ENCODE measurements around the gene ANKHD1. TPM values are rescaled to one million over a fixed set of nuclear protein-coding genes. Genes with fewer than 3 reads are reported as not detected.

The ANKHD1 gene
- total RNA-seq, 4 donors from 2014 or later, result 113 to 212 (median 164) TPM

DNA sequence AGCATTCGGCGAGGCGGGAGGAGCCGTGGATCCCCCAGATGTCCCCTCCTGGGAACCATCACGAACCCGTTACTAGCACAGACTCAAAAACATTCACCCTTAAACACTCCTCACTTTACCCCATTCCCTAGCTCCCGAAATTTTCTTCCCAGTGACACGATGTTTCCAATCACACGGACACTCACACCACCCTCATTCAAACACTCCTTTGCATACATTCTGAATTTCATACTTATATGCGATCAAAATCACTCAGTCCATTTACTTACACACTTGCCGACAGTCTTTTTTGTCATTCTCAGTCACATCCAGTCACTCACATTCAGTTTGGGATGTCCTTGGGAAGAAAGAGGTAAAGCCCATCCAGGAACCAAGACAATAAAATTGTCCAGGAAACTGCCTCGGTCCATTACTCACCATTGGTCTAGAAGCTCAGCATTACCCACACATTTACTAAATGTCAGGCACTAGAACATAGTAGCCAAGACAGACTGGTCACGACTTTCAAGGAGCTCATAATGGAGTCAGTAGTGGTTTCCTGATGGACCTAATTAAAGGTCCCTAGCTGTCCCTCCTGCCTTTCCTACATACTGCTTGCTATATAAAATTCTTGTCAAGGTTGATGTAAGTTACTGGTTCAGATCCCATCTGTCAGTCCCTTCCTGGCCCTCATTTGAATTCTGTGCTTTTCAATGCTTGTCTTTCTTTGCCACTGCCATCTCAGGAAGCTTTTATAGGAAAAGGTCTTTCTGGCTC lies 163.6 kb downstream of the ANKHD1 start:
- Histone ChIP-seq H3K9me3 (no peaks in the 10 kb centered on the region), H3K27me3 (no peaks in the 10 kb centered on the region), H3K36me3 (peaks cover 0 to 10% (median 0%) of the 10 kb centered on the region in 4 donors), H3K4me3 (peak overlapping the region; percentile 48 to 63 (median 54)), H3K27ac (peak overlapping the region; percentile 92 to 94 (median 93)), H3K4me1 (peaks cover 20 to 46% (median 25%) of the 10 kb centered on the region in 4 donors)
- no peak for DNase-seq
- no peak for TF ChIP-seq CTCF (IDR thresholded peaks at IDR 0.05)
- no peak for TF ChIP-seq EP300 (IDR thresholded peaks at IDR 0.05; ENCODE audit: low read depth)
- no peak for TF ChIP-seq POLR2AphosphoS5 (IDR thresholded peaks at IDR 0.05)
- no peak for TF ChIP-seq POLR2A (IDR thresholded peaks at IDR 0.05)
- in situ Hi-C loops (cut with MboI; ENCODE audit: low pct_ligation_motif_present in 1 of 4, low pct_unique_long_range_greater_than_20kb in 1 of 4, low sequenced_read_pairs in 3 of 4), result loop anchor here in 3 of 4 donors (10.0 to 25.0 kb wide), 3 partner anchors 70 to 140 kb away; partner anchors contain the start of genes CD14 (in 2 of the 3), TMCO6 (in 2 of the 3), DND1 (in 1 of the 3) and WDR55 (in 1 of the 3)
- WGBS, 2 donors (ENCODE audit: low coverage in 1 of 2), result 0 to 3% methylated on average over 5 to 13 of the region's 13 CpGs
- intact Hi-C loops (cut with DNase I; ENCODE audit: low total_unique reads), result loop anchor here (5.0 kb wide), 1 partner anchor 72 kb away; the partner anchor contains the start of gene TMCO6

DNA sequence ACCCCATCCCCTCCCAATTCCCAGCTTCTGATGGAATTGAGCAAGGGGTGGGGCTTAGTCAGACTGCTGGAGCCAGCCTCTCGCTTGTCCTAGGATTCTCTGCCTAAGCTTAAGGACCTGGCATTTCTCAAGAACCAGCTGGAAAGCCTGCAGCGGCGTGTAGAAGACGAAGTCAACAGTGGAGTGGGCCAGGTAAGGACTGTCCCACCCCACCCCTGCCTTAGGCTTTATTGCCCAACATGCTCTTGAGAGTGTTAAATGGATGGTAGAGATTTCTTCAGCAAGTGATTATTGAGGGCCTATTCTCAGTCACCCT lies 164.1 kb downstream of the ANKHD1 start:
- Histone ChIP-seq H3K4me1 (peaks cover 20 to 46% (median 25%) of the 10 kb centered on the region in 4 donors), H3K27ac (peak overlapping the region; percentile 92 to 94 (median 93)), H3K9me3 (no peaks in the 10 kb centered on the region), H3K4me3 (peak overlapping the region in 1 of 4 donors; percentile 63), H3K36me3 (peaks cover 0 to 10% (median 0%) of the 10 kb centered on the region in 4 donors), H3K27me3 (no peaks in the 10 kb centered on the region)
- intact Hi-C loops (cut with DNase I; ENCODE audit: low total_unique reads) (loop anchor here (5.0 kb wide), 1 partner anchor 72 kb away; the partner anchor contains the start of gene TMCO6), in situ Hi-C loops (cut with MboI; ENCODE audit: low pct_ligation_motif_present in 1 of 4, low pct_unique_long_range_greater_than_20kb in 1 of 4, low sequenced_read_pairs in 3 of 4) (loop anchor here in 3 of 4 donors (10.0 to 25.0 kb wide), 3 partner anchors 69 to 139 kb away; partner anchors contain the start of genes CD14 (in 2 of the 3), TMCO6 (in 2 of the 3), DND1 (in 1 of the 3) and WDR55 (in 1 of the 3))
- 60 to 76% methylated on average over 1 to 4 of the region's 4 CpGs for WGBS, 2 donors (ENCODE audit: low coverage in 1 of 2)
- TF ChIP-seq POLR2AphosphoS5 (IDR thresholded peaks at IDR 0.05) (no peak), EP300 (IDR thresholded peaks at IDR 0.05; ENCODE audit: low read depth) (no peak), POLR2A (IDR thresholded peaks at IDR 0.05) (no peak), CTCF (IDR thresholded peaks at IDR 0.05) (no peak)
- DNase-seq, result no peak

DNA sequence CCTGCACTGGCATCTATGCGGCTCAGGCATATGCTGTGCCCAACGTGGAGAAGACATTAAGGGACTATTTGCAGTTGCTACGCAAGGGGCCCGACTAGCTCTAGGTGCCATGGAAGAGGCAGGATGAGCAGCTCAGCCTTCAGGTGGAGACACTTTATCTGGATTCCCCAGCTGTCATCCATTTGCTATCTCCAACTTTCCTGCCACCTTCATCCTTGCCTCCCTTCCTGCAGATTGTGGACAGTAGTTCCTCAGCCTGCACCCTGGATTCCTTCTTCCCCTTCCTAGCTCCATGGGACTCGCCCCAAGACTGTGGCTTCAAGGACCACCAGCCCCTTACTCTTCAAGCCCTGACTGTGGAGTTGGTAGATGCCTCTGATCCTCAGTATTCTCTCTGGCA lies 165.0 kb downstream of the ANKHD1 start:
- no peaks in the 10 kb centered on the region for H3K9me3 ChIP-seq
- H3K4me1 ChIP-seq, result peaks cover 20 to 55% (median 25%) of the 10 kb centered on the region in 4 donors
- no peak for TF ChIP-seq EP300 (IDR thresholded peaks at IDR 0.05; ENCODE audit: low read depth)
- no peak for TF ChIP-seq POLR2AphosphoS5 (IDR thresholded peaks at IDR 0.05)
- TF ChIP-seq CTCF (IDR thresholded peaks at IDR 0.05), result no peak
- no peak for TF ChIP-seq POLR2A (IDR thresholded peaks at IDR 0.05)
- in situ Hi-C loops (cut with MboI; ENCODE audit: low pct_ligation_motif_present in 1 of 4, low pct_unique_long_range_greater_than_20kb in 1 of 4, low sequenced_read_pairs in 3 of 4) (loop anchor here in 3 of 4 donors (10.0 to 25.0 kb wide), 3 partner anchors 68 to 138 kb away; partner anchors contain the start of genes CD14 (in 2 of the 3), TMCO6 (in 2 of the 3), DND1 (in 1 of the 3) and WDR55 (in 1 of the 3)), intact Hi-C loops (cut with DNase I; ENCODE audit: low total_unique reads) (loop anchor here (5.0 kb wide), 1 partner anchor 71 kb away; the partner anchor contains the start of gene TMCO6)
- H3K27ac ChIP-seq, result no peak overlapping the region
- WGBS, 2 donors (ENCODE audit: low coverage in 1 of 2), result 91% methylated on average over 5 of the region's 5 CpGs; no CpG with 5 or more reads in 1 of the 2 donors
- peaks cover 0 to 10% (median 0%) of the 10 kb centered on the region in 4 donors for H3K36me3 ChIP-seq
- no peak for DNase-seq
- no peaks in the 10 kb centered on the region for H3K27me3 ChIP-seq
- H3K4me3 ChIP-seq, result no peak overlapping the region

Measured in transverse colon (tissue), 4 donors.